Colonic mucosa (tissue), 4 donors: ENCODE data around the gene ADSS1. TPM values are rescaled to one million over a fixed set of nuclear protein-coding genes. Genes with fewer than 3 reads are reported as not detected.

Experiments used
- DNase-seq: peaks from one replicate; pipeline ENCODE4 v3.0.0-alpha.2; 2020
- H3K27ac ChIP-seq: fragments of 200-600 bp; one replicate; pipeline ENCODE4 v1.8.0; 2021
- H3K27me3 ChIP-seq: fragments of 200-600 bp; one replicate; pipeline ENCODE4 v1.8.0; 2021
- H3K36me3 ChIP-seq: fragments of 200-600 bp; one replicate; pipeline ENCODE4 v1.8.0; 2021
- H3K4me1 ChIP-seq: fragments of 200-600 bp; one replicate; pipeline ENCODE4 v1.8.0; 2021; ENCODE audit warnings: mild to moderate bottlenecking
- H3K4me3 ChIP-seq: fragments of 200-600 bp; one replicate; pipeline ENCODE4 v1.8.0; 2021
- H3K9ac ChIP-seq, 2 donors: one replicate each; pipeline ENCODE4 v1.7.0; 2013; ENCODE audit warnings: control low read depth in 2 of 2, low read depth in 2 of 2, low read length in 2 of 2
- H3K9me3 ChIP-seq: fragments of 200-600 bp; one replicate; pipeline ENCODE4 v1.8.0; 2021
- intact Hi-C: fragments of 100-400 bp; cut with DNase I; formaldehyde crosslinking; loops from one replicate; pipeline ENCODE4 v1.14.1; 2022
- total RNA-seq, 2 donors: library from RNA; stranded (reverse); fragmentation: NEBNext Ultra II Directional in 1 of 2; extraction: Animal tissue kit (Norgen Biotek cat#: 25700) in 1 of 2; gene quantifications; one replicate each; pipeline ENCODE4 v1.2.1, GENCODE V29; 2021
- TF ChIP-seq, protein P1 (sequence below): fragments of 200-600 bp; IDR thresholded peaks from one replicate; pipeline ENCODE4 v1.8.0; 2022; ENCODE audit warnings: antibody characterized with exemption, mild to moderate bottlenecking
- donor health status: healthy.
- donor health status: DM: no; HTN: no; CAD: no.
- donor health status: DM: no; HTN: no; CAD: no.

Gene ADSS1
- total RNA-seq, result 1 to 10 TPM; 3.5 to 4.0 TPM

DNA sequence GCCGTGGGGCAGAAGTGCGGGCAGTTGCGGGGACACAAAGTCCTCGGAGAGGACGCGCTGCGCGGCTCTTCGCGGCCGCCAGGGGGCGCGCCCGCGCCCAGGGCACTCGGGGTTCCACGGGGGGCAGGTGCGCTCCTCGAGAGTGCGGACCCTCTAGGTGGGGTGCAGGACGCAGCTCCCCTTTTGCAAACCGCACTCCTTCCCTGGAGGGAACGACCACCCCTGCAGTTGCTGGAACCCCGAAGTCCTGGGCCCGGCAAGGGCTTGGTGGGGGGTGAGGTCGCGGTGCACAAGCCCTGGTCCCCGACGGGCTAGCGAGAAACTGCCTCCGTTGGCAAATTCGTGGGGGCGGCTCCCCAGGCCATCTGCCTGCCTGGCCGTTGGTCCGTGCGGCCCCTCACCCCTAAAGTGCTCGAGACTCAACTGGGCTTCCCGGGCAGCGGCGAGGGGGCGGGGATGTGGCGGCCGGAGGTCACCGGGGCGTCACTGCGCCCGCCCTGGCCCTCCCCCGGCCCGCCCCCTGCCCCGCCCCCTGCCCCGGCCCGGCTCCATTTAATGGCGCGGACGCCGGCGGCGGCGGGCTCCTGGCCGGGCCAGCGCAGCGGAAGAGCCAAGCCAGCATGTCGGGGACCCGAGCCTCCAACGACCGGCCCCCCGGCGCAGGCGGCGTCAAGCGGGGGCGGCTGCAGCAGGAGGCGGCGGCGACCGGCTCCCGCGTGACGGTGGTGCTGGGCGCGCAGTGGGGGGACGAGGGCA lies at the start of gene ADSS1:
Gene ADSS1 (plus strand): TSS at position 579 of the 756 bp plus-strand sequence. CDS start 42 bp downstream, at position 621.
- peak within 1 kb of the TSS; percentile 21 for H3K27ac ChIP-seq
- peak within 1 kb of the TSS; percentile 61 to 72 for H3K9ac ChIP-seq
- peak; percentile 81 for DNase-seq
- no peaks in the 10 kb centered on the region for H3K9me3 ChIP-seq
- peaks cover 7% of the 10 kb centered on the region for H3K4me1 ChIP-seq
- TF ChIP-seq, protein P1, sequence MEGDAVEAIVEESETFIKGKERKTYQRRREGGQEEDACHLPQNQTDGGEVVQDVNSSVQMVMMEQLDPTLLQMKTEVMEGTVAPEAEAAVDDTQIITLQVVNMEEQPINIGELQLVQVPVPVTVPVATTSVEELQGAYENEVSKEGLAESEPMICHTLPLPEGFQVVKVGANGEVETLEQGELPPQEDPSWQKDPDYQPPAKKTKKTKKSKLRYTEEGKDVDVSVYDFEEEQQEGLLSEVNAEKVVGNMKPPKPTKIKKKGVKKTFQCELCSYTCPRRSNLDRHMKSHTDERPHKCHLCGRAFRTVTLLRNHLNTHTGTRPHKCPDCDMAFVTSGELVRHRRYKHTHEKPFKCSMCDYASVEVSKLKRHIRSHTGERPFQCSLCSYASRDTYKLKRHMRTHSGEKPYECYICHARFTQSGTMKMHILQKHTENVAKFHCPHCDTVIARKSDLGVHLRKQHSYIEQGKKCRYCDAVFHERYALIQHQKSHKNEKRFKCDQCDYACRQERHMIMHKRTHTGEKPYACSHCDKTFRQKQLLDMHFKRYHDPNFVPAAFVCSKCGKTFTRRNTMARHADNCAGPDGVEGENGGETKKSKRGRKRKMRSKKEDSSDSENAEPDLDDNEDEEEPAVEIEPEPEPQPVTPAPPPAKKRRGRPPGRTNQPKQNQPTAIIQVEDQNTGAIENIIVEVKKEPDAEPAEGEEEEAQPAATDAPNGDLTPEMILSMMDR, result peak; percentile 97
- H3K36me3 ChIP-seq, result no peaks in the 10 kb centered on the region
- intact Hi-C loops, result no loop called here
- H3K4me3 ChIP-seq, result peak within 1 kb of the TSS; percentile 67
- no peaks in the 10 kb centered on the region for H3K27me3 ChIP-seq

DNA sequence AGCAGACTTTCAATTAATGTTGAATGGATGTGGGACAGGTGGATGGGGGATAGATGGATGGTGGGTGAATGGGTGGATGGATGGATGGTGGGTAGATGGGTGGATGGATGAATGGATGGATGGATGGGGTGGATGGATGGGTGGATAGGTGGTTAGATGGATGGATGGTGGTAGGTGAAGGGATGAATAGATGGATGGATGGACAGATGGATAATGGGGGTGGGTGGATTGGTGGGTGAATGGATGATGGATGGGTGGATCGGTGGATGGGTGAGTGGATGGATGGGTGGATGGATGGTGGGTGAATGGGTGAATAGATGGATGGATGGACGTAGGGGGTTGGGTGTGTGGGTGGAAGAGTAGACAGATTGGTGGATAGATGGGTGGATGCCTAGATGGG lies 48.6 kb upstream of the ADSS1 start:
- no peak for DNase-seq
- TF ChIP-seq, protein P1, result no peak
- Histone ChIP-seq H3K9ac (no peak overlapping the region), H3K36me3 (no peaks in the 10 kb centered on the region), H3K27me3 (no peaks in the 10 kb centered on the region), H3K4me1 (peaks cover 25% of the 10 kb centered on the region), H3K4me3 (no peak overlapping the region), H3K9me3 (no peaks in the 10 kb centered on the region), H3K27ac (no peak overlapping the region)
- intact Hi-C loops, result no loop called here

DNA sequence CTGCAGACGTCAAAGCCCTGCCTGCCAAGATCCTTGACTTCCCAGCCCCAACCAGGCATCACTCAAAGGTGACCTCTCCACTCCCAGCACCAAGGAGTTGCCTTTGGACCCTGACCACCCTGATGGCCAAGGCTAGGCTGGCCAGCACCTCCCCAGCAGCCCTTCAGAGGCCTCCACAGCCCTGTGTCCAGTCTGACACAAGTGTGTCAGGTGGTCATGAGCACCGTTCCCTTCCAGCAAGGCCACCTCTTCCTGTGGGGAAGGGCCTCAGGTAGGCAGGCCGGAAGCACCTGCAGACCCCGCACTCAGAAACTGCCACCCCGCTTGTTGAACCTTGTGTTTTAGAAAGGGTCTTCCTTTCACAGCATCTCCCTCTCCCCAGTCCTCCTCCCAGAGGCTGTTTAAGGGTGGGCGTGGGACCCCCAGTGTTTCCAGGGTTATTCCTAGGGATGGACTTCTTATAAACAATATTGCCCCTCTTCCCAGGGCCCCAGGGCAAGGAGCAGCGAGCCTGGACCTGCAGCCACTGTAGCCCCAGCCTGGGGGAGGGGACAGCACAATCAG lies 47.8 kb upstream of the ADSS1 start:
- Histone ChIP-seq H3K9ac (no peak overlapping the region), H3K27ac (no peak overlapping the region), H3K36me3 (no peaks in the 10 kb centered on the region), H3K4me1 (peaks cover 33% of the 10 kb centered on the region), H3K4me3 (no peak overlapping the region), H3K27me3 (no peaks in the 10 kb centered on the region), H3K9me3 (no peaks in the 10 kb centered on the region)
- intact Hi-C loops, result no loop called here
- TF ChIP-seq, protein P1, result no peak
- DNase-seq, result no peak

DNA sequence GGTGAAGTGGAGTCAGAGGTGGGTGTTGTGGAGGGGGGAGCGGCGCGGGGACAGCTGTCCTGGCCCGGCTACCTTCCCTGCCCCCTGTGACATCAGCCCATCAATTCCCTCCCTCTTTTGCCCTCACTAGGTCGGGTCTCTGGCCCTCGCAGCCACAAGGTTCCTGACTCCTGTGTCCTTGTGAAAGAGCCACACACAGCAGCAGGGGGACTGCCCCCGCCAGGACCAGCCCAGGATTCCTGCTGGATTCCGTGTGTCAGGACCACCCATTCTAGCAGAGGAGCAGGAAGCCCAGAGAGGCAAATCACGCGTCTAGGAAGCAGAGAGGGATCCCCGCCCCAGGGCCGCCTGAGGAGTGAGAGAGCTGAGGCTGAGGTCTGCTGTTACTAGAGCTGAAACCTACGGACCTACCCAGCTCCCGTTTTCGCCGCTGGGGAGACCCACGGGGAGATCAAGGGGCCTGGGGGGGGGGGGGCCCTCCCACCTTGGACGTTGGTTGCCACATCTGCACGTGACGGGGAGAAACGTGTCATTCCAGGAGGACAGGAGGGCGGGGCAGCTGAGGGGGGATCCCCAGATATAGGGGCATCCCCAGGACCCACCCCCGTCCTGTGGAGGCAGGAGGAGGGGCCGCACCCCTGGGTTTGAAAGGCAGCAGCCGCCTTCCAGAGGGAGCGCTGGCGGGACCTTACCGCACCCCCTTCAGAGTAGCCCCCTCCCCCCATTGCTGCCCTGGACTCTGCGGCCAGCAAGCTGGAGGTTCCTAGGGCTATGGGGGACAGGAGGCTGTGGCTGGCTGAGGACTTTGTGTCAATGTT lies 47.1 kb upstream of the ADSS1 start:
- peak overlapping the region; percentile 43 for H3K4me3 ChIP-seq
- intact Hi-C loops, result no loop called here
- no peaks in the 10 kb centered on the region for H3K9me3 ChIP-seq
- peak overlapping the region; percentile 81 for H3K27ac ChIP-seq
- TF ChIP-seq, protein P1, result no peak
- H3K36me3 ChIP-seq, result no peaks in the 10 kb centered on the region
- peak; percentile 62 for DNase-seq
- H3K9ac ChIP-seq, result peak overlapping the region; percentile 59 to 79
- H3K4me1 ChIP-seq, result peaks cover 38% of the 10 kb centered on the region
- no peaks in the 10 kb centered on the region for H3K27me3 ChIP-seq

DNA sequence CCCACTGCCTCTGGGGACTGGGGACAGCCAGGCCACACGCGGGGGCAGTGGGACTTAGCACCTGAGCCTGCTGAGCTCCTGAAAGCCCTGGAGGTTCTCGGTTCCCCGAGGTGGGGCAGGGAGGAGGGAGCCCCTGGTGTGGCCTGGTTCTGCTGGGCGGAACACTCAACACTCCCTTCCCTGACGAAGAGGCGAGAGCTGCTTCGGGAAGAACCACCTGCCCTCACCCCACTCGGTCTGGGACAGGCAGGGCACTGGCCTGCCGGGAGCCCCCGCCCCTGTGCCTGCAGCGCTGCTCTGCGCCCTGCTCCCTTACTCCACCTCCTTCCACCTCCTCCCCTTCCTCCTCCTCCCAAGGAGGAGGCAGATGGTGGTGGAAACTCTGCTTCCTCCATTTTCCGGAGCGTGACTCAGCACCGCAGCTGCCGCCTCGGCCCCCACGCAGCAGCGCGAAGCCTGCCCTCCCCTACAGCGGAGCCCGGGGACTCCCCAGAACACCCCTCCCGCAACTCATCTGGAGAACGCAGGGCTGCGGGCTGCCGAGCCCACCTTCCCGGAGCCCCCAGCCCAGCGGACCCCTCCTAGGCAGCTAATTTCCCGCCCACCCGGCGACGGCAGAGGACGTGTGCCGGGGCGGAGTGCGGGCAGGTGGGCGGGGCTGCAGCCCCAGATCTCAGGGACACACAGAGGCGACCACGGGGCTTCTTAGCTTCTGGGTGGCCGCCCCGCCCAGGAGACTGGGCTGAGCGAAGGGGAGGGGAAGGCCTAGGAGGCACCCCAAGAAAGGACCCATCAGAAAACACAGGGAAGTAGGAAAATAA lies 46.3 kb upstream of the ADSS1 start:
- intact Hi-C loops, result no loop called here

More for the DNA sequence above, 46.3 kb upstream of the ADSS1 start:
- peak overlapping the region; percentile 81 for H3K27ac ChIP-seq
- H3K36me3 ChIP-seq, result no peaks in the 10 kb centered on the region
- H3K4me3 ChIP-seq, result peak overlapping the region; percentile 43
- no peaks in the 10 kb centered on the region for H3K9me3 ChIP-seq
- peaks cover 38% of the 10 kb centered on the region for H3K4me1 ChIP-seq
- peak; percentile 81 for DNase-seq
- peak overlapping the region; percentile 59 to 79 for H3K9ac ChIP-seq
- TF ChIP-seq, protein P1, result no peak
- no peaks in the 10 kb centered on the region for H3K27me3 ChIP-seq
